Heart left ventricle (tissue), 13 donors: ENCODE measurements around the gene TPD52L2.

ENCODE experiments used
- POLR2A ChIP-seq, 2 donors: fragments of 450-650 bp; IDR thresholded peaks; one replicate each; pipeline ENCODE4 v1.6.1; 2017; ENCODE audit warnings: antibody characterized with exemption in 2 of 2, mild to moderate bottlenecking in 2 of 2, moderate library complexity in 2 of 2
- TF ChIP-seq, protein P1 (sequence below), 12 donors: fragments of 200-600 bp; sonication (generic) in 4 of 12; IDR thresholded peaks; one replicate each; pipeline versions ENCODE4 v1.5.0 to v1.8.0; 2018 to 2022; ENCODE audit warnings: antibody characterized with exemption in 12 of 12, mild to moderate bottlenecking in 5 of 12
- donor health status: ischemic (EF 13 %, LVEDD 7.1; RV severe dilation, severe dysfunction).
- donor health status: DM: no; HTN: yes; CAD: no.
- donor health status: DM: no; HTN: no; CAD: no.
- donor health status: ischemic (EF 25% LVEDD 6.9; RV normal size, moderate dysfunction).
- donor health status: ischemic (EF 25% LVEDD 5.7; RV mildly dilated, moderate dysfunction).
- donor health status: ischemic (EF 35%, LVEDD 5.7; RV mildly dilated, moderate dysfunction).
- donor health status: nonischemic (EF 11% LVEDD 7.7; RV severe dilation, severe dysfunction).
- donor health status: DM: yes; HTN: yes; CAD: no.
- donor health status: PGD.
- donor health status: ischemic (EF 29% LVEDD 5.4; RV normal size, mild dysfunction).
- donor health status: nonischemic (EF 23%, LVEDD 6.1; RV moderate dilation, normal function).

DNA sequence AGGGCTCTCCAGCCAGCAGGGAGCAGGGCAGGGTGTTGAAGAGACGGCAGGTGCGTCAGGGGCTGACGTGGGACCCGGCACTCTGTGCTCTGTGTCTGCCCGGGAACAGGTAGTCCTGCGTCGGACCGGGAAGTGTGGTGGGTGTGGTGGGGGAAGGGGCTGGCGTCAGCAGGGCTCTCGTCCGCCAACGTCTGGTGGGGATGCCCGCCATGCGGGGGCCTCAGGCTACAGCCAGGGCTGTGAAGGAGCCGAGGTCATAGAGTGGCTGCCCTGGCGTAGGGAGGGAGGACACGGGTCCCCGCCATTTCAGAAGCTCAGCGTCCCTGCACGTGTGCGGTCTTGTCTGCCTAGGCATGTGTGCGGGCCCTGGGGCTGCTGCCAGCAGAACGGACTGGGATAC lies 55.2 kb downstream of the TPD52L2 start:
- TF ChIP-seq, protein P1, sequence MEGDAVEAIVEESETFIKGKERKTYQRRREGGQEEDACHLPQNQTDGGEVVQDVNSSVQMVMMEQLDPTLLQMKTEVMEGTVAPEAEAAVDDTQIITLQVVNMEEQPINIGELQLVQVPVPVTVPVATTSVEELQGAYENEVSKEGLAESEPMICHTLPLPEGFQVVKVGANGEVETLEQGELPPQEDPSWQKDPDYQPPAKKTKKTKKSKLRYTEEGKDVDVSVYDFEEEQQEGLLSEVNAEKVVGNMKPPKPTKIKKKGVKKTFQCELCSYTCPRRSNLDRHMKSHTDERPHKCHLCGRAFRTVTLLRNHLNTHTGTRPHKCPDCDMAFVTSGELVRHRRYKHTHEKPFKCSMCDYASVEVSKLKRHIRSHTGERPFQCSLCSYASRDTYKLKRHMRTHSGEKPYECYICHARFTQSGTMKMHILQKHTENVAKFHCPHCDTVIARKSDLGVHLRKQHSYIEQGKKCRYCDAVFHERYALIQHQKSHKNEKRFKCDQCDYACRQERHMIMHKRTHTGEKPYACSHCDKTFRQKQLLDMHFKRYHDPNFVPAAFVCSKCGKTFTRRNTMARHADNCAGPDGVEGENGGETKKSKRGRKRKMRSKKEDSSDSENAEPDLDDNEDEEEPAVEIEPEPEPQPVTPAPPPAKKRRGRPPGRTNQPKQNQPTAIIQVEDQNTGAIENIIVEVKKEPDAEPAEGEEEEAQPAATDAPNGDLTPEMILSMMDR (IDR thresholded peaks at IDR 0.05), result no peak
- no peak for TF ChIP-seq POLR2A (IDR thresholded peaks at IDR 0.05)
